IMR-90 (cell line): Measurements from ENCODE around the gene ZNG1A. TPM values are rescaled to one million over a fixed set of nuclear protein-coding genes. Genes with fewer than 3 reads are reported as not detected.

ENCODE experiments used
- ATAC-seq: fragments of 200-7000 bp; cut with Tn5 transposase; 2 replicates; pipeline ENCODE4 v1.9.1; 2020; ENCODE audit warnings: low read depth, mild to moderate bottlenecking, moderate library complexity
- BruUV-seq: library from RNA; stranded (reverse); fragments of 400-500 nt; replicated peaks from 2 replicates; lab custom pipeline; 2021; lab: Mats Ljungman, UMichigan
- CTCF ChIA-PET: fragments of 300-600 bp; formaldehyde crosslinking; extraction: SDS; loops from one replicate; lab custom pipeline; 2021; ENCODE audit warnings: antibody characterized with exemption; lab: Yijun Ruan, JAX
- POLR2A ChIA-PET: fragments of 300-600 bp; sonication (Branson Sonifier 250); formaldehyde crosslinking; loops from one replicate; lab custom pipeline; 2022; ENCODE audit warnings: antibody characterized with exemption; ENCODE audit not compliant: unreplicated experiment; lab: Charles Lee
- DNase-seq: peaks from one replicate; pipeline ENCODE4 v3.0.0; 2013
- H2AFZ ChIP-seq: replicated peaks from 2 replicates; pipeline ENCODE3; 2013; ENCODE audit warnings: low read length, mild to moderate bottlenecking; ENCODE audit not compliant: poor library complexity
- H2AK5ac ChIP-seq: 2 replicates; pipeline ENCODE4 v1.6.1; 2013; ENCODE audit warnings: low read depth, low read length, inconsistent platforms
- H2AK9ac ChIP-seq: replicated peaks from 2 replicates; pipeline ENCODE3; 2013; ENCODE audit warnings: mild to moderate bottlenecking, low read depth, low read length, moderate library complexity; ENCODE audit not compliant: poor library complexity
- H2BK120ac ChIP-seq: 2 replicates; pipeline ENCODE4 v1.6.1; 2013; ENCODE audit warnings: low read depth, low read length, inconsistent platforms
- H2BK15ac ChIP-seq: 3 replicates; pipeline ENCODE4 v1.6.1; 2013; ENCODE audit warnings: low read depth, low read length, inconsistent platforms
- H2BK20ac ChIP-seq: 2 replicates; pipeline ENCODE4 v1.6.1; 2013; ENCODE audit warnings: low read depth, mild to moderate bottlenecking, inconsistent platforms, low read length, moderate library complexity
- H2BK5ac ChIP-seq: 2 replicates; pipeline ENCODE4 v1.6.1; 2013; ENCODE audit warnings: mild to moderate bottlenecking, low read depth, low read length, inconsistent platforms; ENCODE audit not compliant: poor library complexity, severe bottlenecking
- H3K14ac ChIP-seq: replicated peaks from 2 replicates; pipeline ENCODE4 v1.6.1; 2013; ENCODE audit warnings: low read depth, low read length, inconsistent platforms
- H3K18ac ChIP-seq: 2 replicates; pipeline ENCODE4 v1.6.1; 2013; ENCODE audit warnings: low read depth, low read length, control low read depth
- H3K23ac ChIP-seq: 2 replicates; pipeline ENCODE4 v1.6.1; 2013; ENCODE audit warnings: low read depth, low read length, inconsistent platforms
- H3K27ac ChIP-seq: 2 replicates; pipeline ENCODE4 v1.5.1; 2013; ENCODE audit warnings: mild to moderate bottlenecking, control low read depth, low read length; ENCODE audit not compliant: insufficient read depth
- H3K27me3 ChIP-seq: 2 replicates; pipeline ENCODE4 v1.6.1; 2013; ENCODE audit warnings: low read length; ENCODE audit not compliant: control insufficient read depth, insufficient read depth
- H3K36me3 ChIP-seq: 2 replicates; pipeline ENCODE4 v1.6.1; 2013; ENCODE audit warnings: low read length, mixed read lengths; ENCODE audit not compliant: control insufficient read depth, insufficient read depth
- H3K4ac ChIP-seq: 2 replicates; pipeline ENCODE4 v1.6.1; 2013; ENCODE audit warnings: low read depth, low read length, inconsistent platforms
- H3K4me1 ChIP-seq: 2 replicates; pipeline ENCODE4 v1.6.1; 2013; ENCODE audit warnings: low read length, mixed read lengths; ENCODE audit not compliant: control insufficient read depth, insufficient read depth
- H3K4me2 ChIP-seq: 2 replicates; pipeline ENCODE4 v1.6.1; 2013; ENCODE audit warnings: low read depth, mild to moderate bottlenecking, control low read depth, low read length, moderate library complexity
- H3K4me3 ChIP-seq: 2 replicates; pipeline ENCODE4 v1.5.1; 2013; ENCODE audit warnings: low read depth, mild to moderate bottlenecking, control low read depth, low read length, moderate library complexity; ENCODE audit not compliant: insufficient read depth
- H3K56ac ChIP-seq: 2 replicates; pipeline ENCODE4 v1.6.1; 2013; ENCODE audit warnings: low read length, inconsistent platforms; ENCODE audit not compliant: insufficient read depth; ENCODE audit errors: extremely low read depth
- H3K79me1 ChIP-seq, 2 experiments: 2 replicates each; pipeline ENCODE4 v1.6.1; 2013; ENCODE audit warnings: low read length in 2 of 2, inconsistent platforms in 1 of 2, low read depth in 1 of 2
- H3K9ac ChIP-seq: 2 replicates; pipeline ENCODE4 v1.6.1; 2013; ENCODE audit warnings: low read depth, low read length, control low read depth
- H3K9me1 ChIP-seq: 2 replicates; pipeline ENCODE4 v1.6.1; 2013; ENCODE audit warnings: low read length, inconsistent platforms; ENCODE audit not compliant: insufficient read depth
- H3K9me3 ChIP-seq: 2 replicates; pipeline ENCODE4 v1.6.1; 2013; ENCODE audit warnings: low read length; ENCODE audit not compliant: control insufficient read depth, insufficient read depth
- H4K20me1 ChIP-seq: 2 replicates; pipeline ENCODE4 v1.6.1; 2013; ENCODE audit warnings: low read length, inconsistent platforms; ENCODE audit not compliant: insufficient read depth
- H4K5ac ChIP-seq: 2 replicates; pipeline ENCODE4 v1.6.1; 2013; ENCODE audit warnings: mild to moderate bottlenecking, low read depth, low read length, control low read depth
- H4K8ac ChIP-seq, 2 experiments: 2 replicates each; pipeline ENCODE4 v1.6.1; 2013; ENCODE audit warnings: low read depth in 2 of 2, low read length in 2 of 2, control low read depth in 1 of 2, inconsistent platforms in 1 of 2
- H4K91ac ChIP-seq: 2 replicates; pipeline ENCODE4 v1.6.1; 2013; ENCODE audit warnings: low read depth, low read length, inconsistent platforms; ENCODE audit not compliant: insufficient read depth
- BHLHE40 ChIP-seq: fragments of 150-350 bp; IDR thresholded peaks from 2 replicates; pipeline ENCODE4 v1.6.1; 2016; ENCODE audit warnings: mild to moderate bottlenecking, low read depth, low read length
- FOS ChIP-seq: fragments of 150-350 bp; IDR thresholded peaks from 2 replicates; pipeline ENCODE4 v1.6.1; 2016; ENCODE audit warnings: low read depth, low read length
- MAZ ChIP-seq: IDR thresholded peaks from 2 replicates; pipeline ENCODE4 v1.6.1; 2012; ENCODE audit warnings: low read depth, mild to moderate bottlenecking, low read length, improper control_type of control experiment, moderate library complexity, borderline replicate concordance
- MXI1 ChIP-seq: IDR thresholded peaks from 2 replicates; pipeline ENCODE4 v1.6.1; 2012; ENCODE audit warnings: low read depth, mild to moderate bottlenecking, low read length, moderate library complexity, borderline replicate concordance
- NFE2L2 ChIP-seq: fragments of 150-350 bp; IDR thresholded peaks from 2 replicates; pipeline ENCODE4 v1.6.1; 2016; ENCODE audit warnings: low read depth, mild to moderate bottlenecking, low read length
- RAD21 ChIP-seq: IDR thresholded peaks from 2 replicates; pipeline ENCODE4 v1.6.1; 2012; ENCODE audit warnings: low read length, improper control_type of control experiment
- RCOR1 ChIP-seq: IDR thresholded peaks from 2 replicates; pipeline ENCODE4 v1.6.1; 2012; ENCODE audit warnings: mild to moderate bottlenecking, low read length, improper control_type of control experiment; ENCODE audit not compliant: insufficient replicate concordance
- RFX5 ChIP-seq: IDR thresholded peaks from 2 replicates; pipeline ENCODE4 v1.8.0; 2012; ENCODE audit warnings: low read depth, mild to moderate bottlenecking, low read length, moderate library complexity
- SMC3 ChIP-seq: fragments of 150-350 bp; IDR thresholded peaks from 2 replicates; pipeline ENCODE4 v1.6.1; 2016; ENCODE audit warnings: low read depth, mild to moderate bottlenecking, antibody characterized with exemption, low read length, moderate library complexity
- USF2 ChIP-seq: fragments of 150-350 bp; IDR thresholded peaks from 2 replicates; pipeline ENCODE4 v1.6.1; 2017; ENCODE audit warnings: mild to moderate bottlenecking, antibody characterized with exemption, low read length, low read depth
- WGBS, 2 experiments: methylation state at CpG; one replicate each; pipeline versions ENCODE4 v1.1.5 to v1.1.7; 2013; ENCODE audit warnings: missing lambda C conversion rate in 2 of 2; ENCODE audit not compliant: insufficient read length in 1 of 2; ENCODE audit errors: extremely low coverage in 2 of 2; 5-methylcytosine and 5-hydroxymethylcytosine counted together
- dilution Hi-C: fragments of 300-500 bp; cut with HindIII; formaldehyde crosslinking; loops from one replicate; pipeline ENCODE4 v1.14.3; 2018; ENCODE audit warnings: low sequenced_read_pairs; ENCODE audit not compliant: unreplicated experiment
- in situ Hi-C: fragments of 300-500 bp; cut with MboI; formaldehyde crosslinking; loops from 3 replicates; pipeline ENCODE4 v1.14.3; 2019; ENCODE audit warnings: low sequenced_read_pairs, inconsistent platforms, mixed read lengths
- intact Hi-C: fragments of 100-400 bp; cut with micrococcal nuclease; formaldehyde crosslinking; loops from 2 replicates; pipeline ENCODE4 v1.10.0; 2022
- polyA plus RNA-seq, 3 experiments: library from polyadenylated mRNA; depleted of rRNA; stranded (reverse); fragments of >200 nt; gene quantifications; 2 replicates each; pipeline ENCODE4 v1.2.3, GENCODE V29; 2012; ENCODE audit warnings: low replicate concordance in 1 of 3
- total RNA-seq: library from RNA; depleted of rRNA; stranded (reverse); fragments of >200 nt; gene quantifications from 2 replicates; pipeline ENCODE4 v1.2.3, GENCODE V29; 2012
- TF ChIP-seq, protein P1 (sequence below): fragments of 150-350 bp; IDR thresholded peaks from 2 replicates; pipeline ENCODE4 v1.6.1; 2016; ENCODE audit warnings: low read depth, mild to moderate bottlenecking, low read length, moderate library complexity, borderline replicate concordance
- TF ChIP-seq, protein P2 (sequence below): conservative IDR thresholded peaks from 2 replicates; pipeline ENCODE4 v1.5.1; 2012; ENCODE audit warnings: mild to moderate bottlenecking, low read depth, low read length, improper control_type of control experiment

The ZNG1A gene
- total and polyA plus RNA-seq, 2 of the 4 experiments (the other 2 are of a cell fraction), result 12.2 to 12.4 TPM

DNA sequence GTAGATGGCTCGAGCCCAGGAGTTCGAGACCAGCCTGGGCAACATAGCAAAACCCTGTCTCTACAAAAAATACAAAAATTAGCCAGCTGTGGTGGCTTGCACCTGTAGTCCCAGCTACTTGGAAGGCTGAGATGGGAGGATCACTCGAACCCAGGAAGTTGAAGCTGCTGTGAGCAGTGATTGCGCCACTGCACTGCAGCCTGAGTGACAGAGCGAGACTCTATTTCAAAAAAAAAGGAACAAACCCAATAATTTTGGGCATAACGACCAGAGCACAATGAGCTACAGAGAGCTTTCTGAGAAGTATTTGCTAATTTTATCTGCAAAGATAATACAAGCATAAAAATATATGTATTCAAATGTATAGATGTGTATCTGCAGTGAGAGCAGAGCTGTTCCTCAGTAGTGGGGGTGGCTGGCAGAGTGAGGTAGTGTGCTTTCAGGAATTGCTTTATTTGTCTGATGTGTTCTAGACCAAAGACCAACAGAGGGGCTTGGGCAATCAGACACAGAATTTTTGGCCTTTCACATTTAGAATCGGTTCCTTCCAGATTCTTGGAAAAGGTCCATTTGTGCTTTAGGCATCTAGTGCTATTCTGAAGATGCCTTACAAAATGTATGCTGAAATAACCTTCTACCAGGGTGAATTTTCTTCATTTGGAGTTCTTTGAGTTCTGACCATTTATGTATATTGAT lies 41.0 kb upstream of the ZNG1A start:
- TF ChIP-seq MXI1 (no peak), NFE2L2 (no peak), RCOR1 (no peak), FOS (no peak), BHLHE40 (no peak), USF2 (no peak), RAD21 (no peak), SMC3 (no peak), RFX5 (no peak), MAZ (no peak)
- TF ChIP-seq, protein P1, sequence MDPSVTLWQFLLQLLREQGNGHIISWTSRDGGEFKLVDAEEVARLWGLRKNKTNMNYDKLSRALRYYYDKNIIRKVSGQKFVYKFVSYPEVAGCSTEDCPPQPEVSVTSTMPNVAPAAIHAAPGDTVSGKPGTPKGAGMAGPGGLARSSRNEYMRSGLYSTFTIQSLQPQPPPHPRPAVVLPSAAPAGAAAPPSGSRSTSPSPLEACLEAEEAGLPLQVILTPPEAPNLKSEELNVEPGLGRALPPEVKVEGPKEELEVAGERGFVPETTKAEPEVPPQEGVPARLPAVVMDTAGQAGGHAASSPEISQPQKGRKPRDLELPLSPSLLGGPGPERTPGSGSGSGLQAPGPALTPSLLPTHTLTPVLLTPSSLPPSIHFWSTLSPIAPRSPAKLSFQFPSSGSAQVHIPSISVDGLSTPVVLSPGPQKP, result no peak
- TF ChIP-seq, protein P2, sequence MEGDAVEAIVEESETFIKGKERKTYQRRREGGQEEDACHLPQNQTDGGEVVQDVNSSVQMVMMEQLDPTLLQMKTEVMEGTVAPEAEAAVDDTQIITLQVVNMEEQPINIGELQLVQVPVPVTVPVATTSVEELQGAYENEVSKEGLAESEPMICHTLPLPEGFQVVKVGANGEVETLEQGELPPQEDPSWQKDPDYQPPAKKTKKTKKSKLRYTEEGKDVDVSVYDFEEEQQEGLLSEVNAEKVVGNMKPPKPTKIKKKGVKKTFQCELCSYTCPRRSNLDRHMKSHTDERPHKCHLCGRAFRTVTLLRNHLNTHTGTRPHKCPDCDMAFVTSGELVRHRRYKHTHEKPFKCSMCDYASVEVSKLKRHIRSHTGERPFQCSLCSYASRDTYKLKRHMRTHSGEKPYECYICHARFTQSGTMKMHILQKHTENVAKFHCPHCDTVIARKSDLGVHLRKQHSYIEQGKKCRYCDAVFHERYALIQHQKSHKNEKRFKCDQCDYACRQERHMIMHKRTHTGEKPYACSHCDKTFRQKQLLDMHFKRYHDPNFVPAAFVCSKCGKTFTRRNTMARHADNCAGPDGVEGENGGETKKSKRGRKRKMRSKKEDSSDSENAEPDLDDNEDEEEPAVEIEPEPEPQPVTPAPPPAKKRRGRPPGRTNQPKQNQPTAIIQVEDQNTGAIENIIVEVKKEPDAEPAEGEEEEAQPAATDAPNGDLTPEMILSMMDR, result no peak
- no peaks in the 10 kb centered on the region for H4K20me1 ChIP-seq
- intact Hi-C loops, result no loop called here
- no peaks in the 10 kb centered on the region for H3K79me1 ChIP-seq
- no peak overlapping the region for H2BK120ac ChIP-seq
- H3K4me2 ChIP-seq, result no peak overlapping the region
- H4K5ac ChIP-seq, result no peak overlapping the region
- H3K18ac ChIP-seq, result no peak overlapping the region
- no peak overlapping the region for H2BK15ac ChIP-seq
- no peak overlapping the region for H2AK5ac ChIP-seq
- H3K56ac ChIP-seq, result no peak overlapping the region
- WGBS, 2 experiments, result 25% methylated on average over 2 of the region's 7 CpGs; no CpG with 5 or more reads in 1 of the 2 experiments
- no peak overlapping the region for H3K9ac ChIP-seq
- H3K27me3 ChIP-seq, result peaks cover 19% of the 10 kb centered on the region
- ATAC-seq (no peak), DNase-seq (no peak)
- no peak overlapping the region for H3K23ac ChIP-seq
- ChIA-PET POLR2A (no interaction called here), CTCF (interaction anchor here (0.6 kb wide), 1 partner anchor 56 kb away, joined by 8 read pairs; no protein-coding TSS in a partner anchor)
- H3K9me3 ChIP-seq, result no peaks in the 10 kb centered on the region
- H2BK5ac ChIP-seq, result no peak overlapping the region
- no peak overlapping the region for H3K14ac ChIP-seq
- no peak overlapping the region for H3K4ac ChIP-seq
- H4K91ac ChIP-seq, result no peak overlapping the region
- dilution Hi-C loops, result no loop called here
- no peaks in the 10 kb centered on the region for H3K36me3 ChIP-seq
- no peak overlapping the region for H2AFZ ChIP-seq
- H2AK9ac ChIP-seq, result no peak overlapping the region
- no peak overlapping the region for H4K8ac ChIP-seq
- no peak overlapping the region for H3K4me3 ChIP-seq
- no peaks in the 10 kb centered on the region for H3K9me1 ChIP-seq
- no peak overlapping the region for H2BK20ac ChIP-seq
- no peak overlapping the region for H3K27ac ChIP-seq
- no peaks in the 10 kb centered on the region for H3K4me1 ChIP-seq
- BruUV-seq, result no TSS peak
- in situ Hi-C loops, result no loop called here
